Activated CD4-positive, alpha-beta memory T cell treated with anti-CD3 and anti-CD28 coated beads, Interleukin-2, amount 10 ng/mL, durations not matched to agents 7 days and 5 days (primary cell): ENCODE measurements around the gene WASHC2A. TPM values are rescaled to one million over a fixed set of nuclear protein-coding genes. Genes with fewer than 3 reads are reported as not detected.
"Not testable (repeated sequence)": the region's sequence is repeated elsewhere in the genome, so short reads cannot be mapped to it uniquely, and the experiment has no call there.

Experiments used
- CTCF ChIA-PET: fragments of 350-600 bp; sonication (Branson Sonifier 250); formaldehyde crosslinking; loops from one replicate; lab custom pipeline; 2021; ENCODE audit warnings: antibody characterized with exemption, inconsistent platforms; lab: Charles Lee
- POLR2A ChIA-PET: fragments of 350-600 bp; sonication (Branson Sonifier 250); formaldehyde crosslinking; loops from one replicate; lab custom pipeline; 2021; ENCODE audit warnings: antibody characterized with exemption; lab: Charles Lee
- DNase-seq: peaks from one replicate; pipeline ENCODE4 v3.0.0-alpha.2; 2020
- H3K27ac Mint-ChIP-seq: one replicate; pipeline ENCODE4 v1.8.0; 2021; ENCODE audit warnings: mild to moderate bottlenecking, mixed read lengths
- H3K27me3 Mint-ChIP-seq: one replicate; pipeline ENCODE4 v1.8.0; 2021; ENCODE audit warnings: mixed read lengths
- H3K36me3 Mint-ChIP-seq: one replicate; pipeline ENCODE4 v1.8.0; 2021; ENCODE audit warnings: low read depth, mixed read lengths
- H3K4me1 Mint-ChIP-seq: one replicate; pipeline ENCODE4 v1.8.0; 2021; ENCODE audit warnings: mixed read lengths
- H3K4me3 Mint-ChIP-seq: one replicate; pipeline ENCODE4 v1.8.0; 2021; ENCODE audit warnings: mild to moderate bottlenecking, mixed read lengths
- H3K9me3 Mint-ChIP-seq: one replicate; pipeline ENCODE4 v1.8.0; 2021; ENCODE audit warnings: mixed read lengths
- total RNA-seq, 2 experiments: library from RNA; stranded (reverse); gene quantifications; one replicate each; pipeline ENCODE4 v1.2.3, GENCODE V29; 2021

WASHC2A gene, protein sequence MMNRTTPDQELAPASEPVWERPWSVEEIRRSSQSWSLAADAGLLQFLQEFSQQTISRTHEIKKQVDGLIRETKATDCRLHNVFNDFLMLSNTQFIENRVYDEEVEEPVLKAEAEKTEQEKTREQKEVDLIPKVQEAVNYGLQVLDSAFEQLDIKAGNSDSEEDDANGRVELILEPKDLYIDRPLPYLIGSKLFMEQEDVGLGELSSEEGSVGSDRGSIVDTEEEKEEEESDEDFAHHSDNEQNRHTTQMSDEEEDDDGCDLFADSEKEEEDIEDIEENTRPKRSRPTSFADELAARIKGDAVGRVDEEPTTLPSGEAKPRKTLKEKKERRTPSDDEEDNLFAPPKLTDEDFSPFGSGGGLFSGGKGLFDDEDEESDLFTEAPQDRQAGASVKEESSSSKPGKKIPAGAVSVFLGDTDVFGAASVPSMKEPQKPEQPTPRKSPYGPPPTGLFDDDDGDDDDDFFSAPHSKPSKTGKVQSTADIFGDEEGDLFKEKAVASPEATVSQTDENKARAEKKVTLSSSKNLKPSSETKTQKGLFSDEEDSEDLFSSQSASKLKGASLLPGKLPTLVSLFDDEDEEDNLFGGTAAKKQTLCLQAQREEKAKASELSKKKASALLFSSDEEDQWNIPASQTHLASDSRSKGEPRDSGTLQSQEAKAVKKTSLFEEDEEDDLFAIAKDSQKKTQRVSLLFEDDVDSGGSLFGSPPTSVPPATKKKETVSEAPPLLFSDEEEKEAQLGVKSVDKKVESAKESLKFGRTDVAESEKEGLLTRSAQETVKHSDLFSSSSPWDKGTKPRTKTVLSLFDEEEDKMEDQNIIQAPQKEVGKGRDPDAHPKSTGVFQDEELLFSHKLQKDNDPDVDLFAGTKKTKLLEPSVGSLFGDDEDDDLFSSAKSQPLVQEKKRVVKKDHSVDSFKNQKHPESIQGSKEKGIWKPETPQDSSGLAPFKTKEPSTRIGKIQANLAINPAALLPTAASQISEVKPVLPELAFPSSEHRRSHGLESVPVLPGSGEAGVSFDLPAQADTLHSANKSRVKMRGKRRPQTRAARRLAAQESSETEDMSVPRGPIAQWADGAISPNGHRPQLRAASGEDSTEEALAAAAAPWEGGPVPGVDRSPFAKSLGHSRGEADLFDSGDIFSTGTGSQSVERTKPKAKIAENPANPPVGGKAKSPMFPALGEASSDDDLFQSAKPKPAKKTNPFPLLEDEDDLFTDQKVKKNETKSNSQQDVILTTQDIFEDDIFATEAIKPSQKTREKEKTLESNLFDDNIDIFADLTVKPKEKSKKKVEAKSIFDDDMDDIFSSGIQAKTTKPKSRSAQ (N-terminal part only)
- total RNA-seq = 10 to 100 TPM; 34.7 to 35.0 TPM

DNA sequence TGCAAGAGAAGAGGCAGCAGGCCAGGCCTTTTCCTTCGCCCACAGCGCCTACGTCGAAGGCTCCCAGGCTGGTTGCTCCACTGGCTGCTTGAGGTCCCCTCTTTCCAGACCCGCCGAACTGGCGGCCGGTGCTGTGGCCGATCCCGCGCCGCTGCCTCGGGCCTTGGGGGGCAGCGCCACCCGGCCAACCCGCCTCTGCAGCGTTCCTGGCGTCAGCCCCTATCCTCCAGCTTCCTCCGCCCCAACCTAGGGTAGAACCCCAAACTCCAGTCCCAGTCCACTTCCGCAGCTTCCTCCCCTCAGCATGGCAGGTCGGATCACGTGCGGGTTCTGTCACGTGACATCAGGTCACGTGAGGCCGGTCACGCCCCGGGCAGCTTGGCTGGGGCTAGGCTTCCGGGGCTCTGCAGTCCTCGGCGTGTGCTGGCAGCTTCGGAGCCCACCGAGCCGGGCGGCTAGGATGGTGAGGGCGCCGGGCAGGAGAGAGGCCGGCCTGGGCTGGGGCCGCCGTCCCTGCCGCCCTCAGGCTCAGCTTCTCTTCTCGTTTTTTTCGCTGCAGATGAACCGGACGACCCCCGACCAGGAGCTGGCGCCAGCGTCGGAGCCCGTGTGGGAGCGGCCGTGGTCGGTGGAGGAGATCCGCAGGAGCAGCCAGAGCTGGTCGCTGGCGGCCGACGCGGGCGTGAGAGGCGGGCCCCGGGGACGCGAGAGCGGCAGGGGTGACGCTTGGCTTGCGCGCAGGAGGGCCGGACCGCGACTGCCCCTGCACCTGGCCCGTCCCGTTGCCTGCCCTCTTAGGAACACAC is at the start of gene WASHC2A:
WASHC2A (plus strand) TSS at position 409 of the 806 bp plus-strand sequence; CDS start at position 461, 52 bp downstream.
- not testable (repeated sequence) for H3K9me3 Mint-ChIP-seq, H3K27me3 Mint-ChIP-seq, H3K36me3 Mint-ChIP-seq
- POLR2A ChIA-PET = interaction anchor here (0.8 kb wide), 1 partner anchor 557 kb away, joined by 3 read pairs; no protein-coding TSS in a partner anchor
- H3K27ac Mint-ChIP-seq = peak within 1 kb of the TSS; percentile 72
- CTCF ChIA-PET = interaction anchor here (0.6 kb wide), 1 partner anchor 349 kb away, joined by 6 read pairs; no protein-coding TSS in a partner anchor
- H3K4me3 Mint-ChIP-seq = peak within 1 kb of the TSS; percentile 76
- H3K4me1 Mint-ChIP-seq = peaks cover 15% of the 10 kb centered on the region
- DNase-seq = peak; percentile 96

DNA sequence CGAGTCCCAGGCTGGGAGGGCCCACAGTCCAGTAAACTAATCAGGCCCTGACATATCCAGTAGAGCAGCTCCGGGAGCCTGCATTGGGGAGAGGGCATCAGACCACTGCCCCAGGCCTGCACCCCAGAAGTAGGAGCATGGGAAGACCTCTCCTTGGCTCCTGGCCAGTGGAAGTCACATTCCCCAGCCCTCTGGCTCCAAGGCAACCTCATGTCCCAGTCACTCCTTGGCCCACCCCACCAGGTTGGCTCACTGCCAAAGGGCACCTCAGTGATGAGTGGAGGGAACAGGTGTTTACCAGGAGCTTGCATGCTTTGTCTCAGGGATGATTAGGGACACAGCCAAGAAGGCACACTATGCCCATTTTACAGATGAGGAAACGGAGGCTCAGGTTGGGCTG is 48.5 kb upstream of the WASHC2A start:
- POLR2A ChIA-PET, DNase-seq, H3K4me1 Mint-ChIP-seq, H3K36me3 Mint-ChIP-seq, H3K4me3 Mint-ChIP-seq, H3K27me3 Mint-ChIP-seq, CTCF ChIA-PET, H3K9me3 Mint-ChIP-seq, H3K27ac Mint-ChIP-seq: not testable (repeated sequence)

DNA sequence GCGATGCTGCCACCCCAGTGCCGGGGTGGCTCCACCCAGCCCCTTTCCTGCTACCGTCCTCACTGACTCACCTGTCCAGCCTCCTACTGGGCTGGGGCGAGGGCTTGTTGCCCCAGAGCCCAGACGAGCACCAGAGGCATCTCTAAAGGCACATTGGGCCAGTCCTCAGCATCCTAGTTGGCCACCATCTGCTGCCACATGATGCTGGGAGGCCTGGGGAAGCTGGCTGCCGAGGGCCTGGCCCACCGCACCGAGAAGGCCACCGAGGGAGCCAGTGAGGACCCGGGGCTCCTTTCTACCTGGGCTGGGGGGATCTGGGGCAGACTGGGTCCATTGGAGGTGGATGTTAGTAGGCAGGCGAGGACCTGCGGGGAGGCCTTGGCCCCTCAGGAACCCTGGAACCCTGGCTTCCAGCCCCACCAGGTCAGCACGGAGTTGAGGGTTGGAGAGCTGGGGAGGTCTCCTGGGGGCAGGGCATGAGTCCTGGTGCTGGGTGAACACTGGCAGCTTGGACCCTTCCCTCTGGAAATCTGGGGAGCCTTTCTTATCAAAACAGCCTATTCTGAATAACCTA is 47.2 kb upstream of the WASHC2A start:
- H3K36me3 Mint-ChIP-seq, H3K4me3 Mint-ChIP-seq, DNase-seq, CTCF ChIA-PET, H3K27ac Mint-ChIP-seq, H3K9me3 Mint-ChIP-seq, POLR2A ChIA-PET, H3K4me1 Mint-ChIP-seq: not testable (repeated sequence)
- peaks cover 15% of the 10 kb centered on the region for H3K27me3 Mint-ChIP-seq

DNA sequence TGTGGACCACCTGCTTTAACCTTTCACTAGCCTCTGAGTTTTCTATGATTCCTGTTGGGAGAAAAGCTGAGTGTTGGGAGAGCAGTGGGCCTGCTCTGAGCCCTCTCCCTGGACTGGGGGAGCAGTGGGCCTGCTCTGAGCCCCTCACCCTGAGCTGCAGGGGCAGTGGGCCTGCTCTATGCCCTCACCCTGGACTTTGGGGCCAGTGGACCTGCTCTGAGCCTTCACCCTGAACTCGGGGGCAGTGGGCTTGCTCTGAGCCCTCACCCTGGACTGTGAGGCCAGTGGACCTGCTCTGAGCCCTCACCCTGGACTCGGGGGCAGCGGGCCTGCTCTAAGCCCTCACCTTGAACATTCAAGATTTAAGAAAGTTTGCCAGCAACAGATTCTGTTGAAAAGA is 46.1 kb upstream of the WASHC2A start:
- Mint-ChIP-seq H3K36me3 (no peaks in the 10 kb centered on the region), H3K27ac (no peak overlapping the region), H3K27me3 (peaks cover 25% of the 10 kb centered on the region), H3K9me3 (no peaks in the 10 kb centered on the region), H3K4me3 (no peak overlapping the region), H3K4me1 (no peaks in the 10 kb centered on the region)
- POLR2A ChIA-PET = no interaction called here
- CTCF ChIA-PET = no interaction called here
- no peak for DNase-seq

DNA sequence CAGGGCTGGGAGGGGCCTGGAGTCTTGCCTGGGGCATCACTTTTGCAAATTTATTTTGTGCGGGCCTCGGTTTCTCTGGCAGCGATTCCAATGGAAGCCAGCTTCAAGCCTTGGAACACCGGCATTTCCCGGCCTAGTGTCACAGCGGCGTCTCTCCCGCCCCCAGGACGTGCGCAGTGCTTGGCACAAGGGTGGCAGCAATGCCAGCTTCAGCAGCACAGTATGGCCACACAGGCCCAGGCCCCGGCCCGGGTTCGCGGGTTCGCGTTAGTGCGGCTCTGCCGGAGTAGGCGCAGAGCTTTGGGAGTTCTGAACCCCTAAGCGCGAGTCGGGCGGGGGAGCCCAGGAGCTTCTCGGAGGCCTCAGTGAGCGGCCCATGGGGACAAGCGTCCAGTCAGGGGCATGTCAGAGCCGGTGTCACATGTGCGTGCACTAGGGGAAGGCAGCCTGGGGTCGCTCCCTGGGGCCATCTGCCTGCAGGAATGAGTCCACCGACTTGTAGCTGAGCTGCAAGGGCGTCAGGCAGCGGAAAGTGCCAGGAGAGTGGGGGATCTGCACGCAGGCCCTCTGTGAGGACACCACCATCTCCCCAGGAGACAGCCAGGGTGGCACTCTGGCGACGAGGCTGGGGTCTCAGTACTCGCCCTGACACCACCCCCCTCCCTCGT is 42.9 kb upstream of the WASHC2A start:
- DNase-seq, H3K4me1 Mint-ChIP-seq, H3K36me3 Mint-ChIP-seq, H3K27ac Mint-ChIP-seq, POLR2A ChIA-PET, H3K4me3 Mint-ChIP-seq, H3K9me3 Mint-ChIP-seq: not testable (repeated sequence)
- CTCF ChIA-PET = interaction anchor here (0.6 kb wide), 1 partner anchor 16 kb away, joined by 3 read pairs; no protein-coding TSS in a partner anchor
- peaks cover 25% of the 10 kb centered on the region for H3K27me3 Mint-ChIP-seq

DNA sequence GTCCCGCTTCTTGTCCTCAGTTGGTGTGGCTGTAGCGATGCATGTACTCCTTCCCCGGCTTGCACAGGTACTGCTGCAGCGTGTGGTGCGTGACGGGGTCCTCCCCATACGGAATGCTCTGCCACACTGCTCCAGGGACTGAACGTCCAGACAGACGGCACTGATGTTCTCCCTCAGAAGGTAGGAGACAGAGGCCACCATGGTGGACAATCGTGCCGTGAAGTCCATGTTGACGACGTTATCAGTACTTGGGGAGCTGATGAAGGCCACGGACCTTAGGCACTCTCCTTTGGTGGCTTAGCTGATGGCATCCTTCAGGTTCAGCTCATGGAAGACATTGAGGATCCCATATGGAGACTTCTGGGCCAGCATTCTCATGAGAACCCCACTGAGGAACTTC is 42.1 kb upstream of the WASHC2A start:
- Mint-ChIP-seq H3K36me3 (no peaks in the 10 kb centered on the region), H3K27ac (no peak overlapping the region), H3K4me3 (no peak overlapping the region), H3K9me3 (no peaks in the 10 kb centered on the region), H3K4me1 (no peaks in the 10 kb centered on the region), H3K27me3 (peaks cover 25% of the 10 kb centered on the region)
- CTCF ChIA-PET = no interaction called here
- POLR2A ChIA-PET = no interaction called here
- DNase-seq = no peak

DNA sequence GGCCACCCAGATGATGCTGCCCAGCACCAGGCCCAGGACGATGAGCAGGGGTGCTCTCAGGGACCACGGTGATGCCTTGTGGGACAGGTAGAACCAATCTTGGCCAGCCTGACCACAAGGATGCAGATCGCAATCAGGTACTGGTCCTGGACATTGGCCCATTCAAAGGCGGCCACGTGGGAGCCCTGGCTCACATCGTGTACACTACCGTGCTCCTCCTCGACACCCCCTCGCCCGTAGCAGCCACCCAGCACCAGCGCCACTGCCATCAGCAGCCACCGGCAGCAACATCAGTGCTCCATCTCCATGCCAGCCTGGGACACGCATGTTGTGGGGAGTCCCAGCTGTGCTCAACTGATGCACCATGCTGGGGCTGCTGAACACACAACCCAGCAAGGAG is 40.6 kb upstream of the WASHC2A start:
- ChIA-PET CTCF (no interaction called here), POLR2A (no interaction called here)
- H3K27ac Mint-ChIP-seq = no peak overlapping the region
- H3K4me3 Mint-ChIP-seq = no peak overlapping the region
- no peaks in the 10 kb centered on the region for H3K36me3 Mint-ChIP-seq
- peaks cover 25% of the 10 kb centered on the region for H3K27me3 Mint-ChIP-seq
- H3K4me1 Mint-ChIP-seq = no peaks in the 10 kb centered on the region
- no peak for DNase-seq
- H3K9me3 Mint-ChIP-seq = no peaks in the 10 kb centered on the region

DNA sequence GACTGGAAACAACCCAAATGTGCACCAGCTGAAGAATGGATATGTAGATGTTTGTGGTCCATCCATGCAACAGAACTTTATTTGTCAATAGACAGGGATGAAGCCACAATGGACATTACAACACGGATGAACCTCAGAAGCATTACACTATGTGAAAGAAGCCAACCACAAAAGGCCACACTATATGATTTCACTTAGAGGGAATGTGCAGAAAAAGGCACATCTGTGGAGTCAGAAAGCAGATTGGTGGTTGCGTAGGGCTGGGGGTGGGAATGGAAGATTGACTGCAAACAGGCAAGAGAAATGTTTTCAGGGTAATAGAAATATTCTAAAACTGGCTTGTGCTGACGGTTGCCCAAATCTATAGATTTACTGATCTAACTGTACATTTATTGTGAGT is 34.3 kb upstream of the WASHC2A start:
- ChIA-PET POLR2A (no interaction called here), CTCF (no interaction called here)
- no peaks in the 10 kb centered on the region for H3K4me1 Mint-ChIP-seq
- H3K4me3 Mint-ChIP-seq = no peak overlapping the region
- H3K27me3 Mint-ChIP-seq = peaks cover 3% of the 10 kb centered on the region
- H3K36me3 Mint-ChIP-seq = no peaks in the 10 kb centered on the region
- H3K9me3 Mint-ChIP-seq = no peaks in the 10 kb centered on the region
- DNase-seq = no peak
- H3K27ac Mint-ChIP-seq = no peak overlapping the region

DNA sequence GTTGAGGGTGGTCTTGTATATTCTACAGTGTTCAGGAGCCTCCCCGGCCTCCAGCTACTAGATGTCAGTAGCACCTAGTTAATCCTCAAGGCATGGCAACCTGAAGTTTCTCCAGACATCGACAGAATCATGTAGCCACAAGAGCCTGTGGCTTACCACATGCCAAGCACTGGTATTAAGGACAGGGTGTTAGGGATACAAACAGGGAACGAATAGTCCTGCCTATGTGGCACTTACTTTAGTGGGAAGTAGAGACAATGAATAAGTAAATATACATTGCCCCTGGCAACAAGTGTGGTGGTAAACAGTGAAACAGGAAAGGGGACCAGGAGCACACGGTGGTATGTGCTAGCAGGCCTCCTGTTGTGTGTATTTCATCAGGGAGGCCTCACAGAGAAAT is 32.4 kb upstream of the WASHC2A start:
- H3K9me3 Mint-ChIP-seq, DNase-seq, H3K27me3 Mint-ChIP-seq, CTCF ChIA-PET, H3K27ac Mint-ChIP-seq, H3K4me1 Mint-ChIP-seq, H3K4me3 Mint-ChIP-seq, H3K36me3 Mint-ChIP-seq, POLR2A ChIA-PET: not testable (repeated sequence)

DNA sequence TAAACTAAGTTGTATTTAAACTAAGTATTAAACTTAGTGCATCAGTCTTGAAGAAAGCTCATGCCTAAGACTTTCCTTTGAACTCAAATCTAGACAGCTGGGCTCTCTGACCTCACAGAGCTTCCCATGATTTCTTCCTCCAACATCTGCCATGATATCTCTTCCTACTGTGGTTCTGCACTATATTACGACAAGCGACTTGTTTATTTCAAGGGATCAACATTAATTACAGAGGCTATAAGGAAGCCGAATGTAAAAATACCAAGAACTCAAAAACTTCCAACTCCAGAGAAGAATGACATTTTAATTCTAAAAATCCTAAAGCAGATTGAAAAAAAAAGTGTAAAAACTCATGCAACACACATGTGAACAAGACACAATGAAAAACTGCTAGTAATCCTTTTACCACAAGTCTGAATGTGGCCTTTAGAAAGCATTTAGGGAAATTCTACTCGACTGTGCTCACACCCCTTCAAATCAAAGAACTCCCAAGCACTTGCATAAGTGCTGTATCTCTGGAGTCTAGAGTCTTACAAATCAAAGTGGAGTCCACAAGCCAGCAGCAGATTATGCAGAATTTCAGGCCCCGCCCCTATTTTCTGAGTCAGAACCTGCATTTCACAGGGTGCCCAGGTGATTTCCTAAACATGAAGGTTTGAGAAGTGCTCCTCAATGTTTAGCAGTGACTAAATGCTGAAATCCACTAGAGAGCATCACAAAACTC is 22.7 kb upstream of the WASHC2A start:
- CTCF ChIA-PET = interaction anchor here (0.7 kb wide), 1 partner anchor 276 kb away, joined by 3 read pairs; no protein-coding TSS in a partner anchor
- POLR2A ChIA-PET = no interaction called here
- no peak overlapping the region for H3K27ac Mint-ChIP-seq
- no peaks in the 10 kb centered on the region for H3K27me3 Mint-ChIP-seq
- H3K36me3 Mint-ChIP-seq = no peaks in the 10 kb centered on the region
- no peak overlapping the region for H3K4me3 Mint-ChIP-seq
- H3K4me1 Mint-ChIP-seq = no peaks in the 10 kb centered on the region
- no peaks in the 10 kb centered on the region for H3K9me3 Mint-ChIP-seq
- no peak for DNase-seq

DNA sequence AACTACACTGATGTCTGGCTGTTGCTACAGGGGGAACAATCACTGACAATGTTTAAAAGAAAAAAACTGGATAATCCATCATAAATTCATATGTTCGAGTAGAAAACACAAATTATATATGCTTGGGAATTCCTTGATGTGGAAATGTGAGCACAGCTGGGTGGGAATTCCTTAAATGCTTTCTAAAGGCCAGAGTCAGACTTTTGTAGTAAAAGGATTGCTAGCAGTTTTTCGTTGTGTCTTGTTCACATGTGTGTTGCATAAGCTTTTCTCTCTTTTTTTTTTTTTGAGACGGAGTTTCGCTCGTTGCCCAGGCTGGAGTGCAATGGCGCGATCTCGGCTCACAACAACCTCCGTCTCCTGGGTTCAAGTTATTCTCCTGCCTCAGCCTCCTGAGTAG is 21.3 kb upstream of the WASHC2A start:
- H3K27me3 Mint-ChIP-seq, POLR2A ChIA-PET: not testable (repeated sequence)

More for the DNA sequence above, 21.3 kb upstream of the WASHC2A start:
- H3K36me3 Mint-ChIP-seq, H3K9me3 Mint-ChIP-seq, CTCF ChIA-PET, H3K4me1 Mint-ChIP-seq, DNase-seq, H3K4me3 Mint-ChIP-seq, H3K27ac Mint-ChIP-seq: not testable (repeated sequence)
